A549 (cell line): ENCODE data around the gene SGSH.

Source experiments
- CEBPB ChIP-seq, 2 experiments: fragments of >200 bp in 1 of 2; sonication (Bioruptor Twin) in 1 of 2; formaldehyde crosslinking in 1 of 2; IDR thresholded peaks; 2 replicates each; pipeline ENCODE4 v1.6.1; 2012 to 2016
- ELK1 ChIP-seq: fragments of 150-350 bp; IDR thresholded peaks from 2 replicates; pipeline ENCODE4 v1.6.1; 2014; ENCODE audit warnings: low read depth, mild to moderate bottlenecking, low read length
- JUN ChIP-seq, 2 experiments: fragments of >200 bp; sonication (Bioruptor Twin); formaldehyde crosslinking; IDR thresholded peaks; 2 replicates in 1 of 2; 3 replicates in 1 of 2; pipeline ENCODE4 v1.6.1; 2016 to 2017
- MAZ ChIP-seq: fragments of 150-350 bp; IDR thresholded peaks from 2 replicates; pipeline ENCODE4 v1.6.1; 2014; ENCODE audit warnings: antibody characterized with exemption, low read depth, low read length, borderline replicate concordance
- MYC ChIP-seq: IDR thresholded peaks from 2 replicates; pipeline ENCODE4 v1.6.1; 2012; ENCODE audit warnings: mild to moderate bottlenecking, inconsistent platforms, low read length, improper control_type of control experiment, borderline replicate concordance
- PHF8 ChIP-seq: fragments of 200-600 bp; sonication (generic); IDR thresholded peaks from 2 replicates; pipeline ENCODE4 v1.6.1; 2016; ENCODE audit warnings: low read depth, mild to moderate bottlenecking, antibody characterized with exemption, moderate library complexity, borderline replicate concordance
- POLR2A ChIP-seq: IDR thresholded peaks from 2 replicates; pipeline ENCODE4 v1.6.1; 2012; ENCODE audit warnings: mild to moderate bottlenecking, low read length
- RCOR1 ChIP-seq: fragments of 150-350 bp; IDR thresholded peaks from 2 replicates; pipeline ENCODE4 v1.6.1; 2014; ENCODE audit warnings: antibody characterized with exemption, low read length, low read depth
- TP53 ChIP-seq: fragments of 250-450 bp; sonication (Bioruptor Pico); IDR thresholded peaks from 2 replicates; pipeline ENCODE4 v1.5.0; 2021; ENCODE audit warnings: mild to moderate bottlenecking, moderate library complexity
- ZC3H11A ChIP-seq: fragments of 450-650 bp; IDR thresholded peaks from 2 replicates; pipeline ENCODE4 v1.6.1; 2014; ENCODE audit warnings: antibody characterized with exemption, mild to moderate bottlenecking
- TF ChIP-seq, protein P1 (sequence below): fragments of >200 bp; sonication (Bioruptor Twin); formaldehyde crosslinking; IDR thresholded peaks from 3 replicates; pipeline ENCODE4 v1.5.1; 2016
- TF ChIP-seq, protein P2 (sequence below): fragments of 200-600 bp; sonication (generic); IDR thresholded peaks from 2 replicates; pipeline ENCODE4 v1.6.1; 2016; ENCODE audit warnings: antibody characterized with exemption, mild to moderate bottlenecking, moderate library complexity
- TF ChIP-seq, protein P3 (sequence below): IDR thresholded peaks from 2 replicates; pipeline ENCODE4 v1.6.1; 2012; ENCODE audit warnings: low read depth, borderline replicate concordance

GRCh38 chr17:80187515-80187941, 32.6 kb downstream of the SGSH start:
- TF ChIP-seq, protein P1, sequence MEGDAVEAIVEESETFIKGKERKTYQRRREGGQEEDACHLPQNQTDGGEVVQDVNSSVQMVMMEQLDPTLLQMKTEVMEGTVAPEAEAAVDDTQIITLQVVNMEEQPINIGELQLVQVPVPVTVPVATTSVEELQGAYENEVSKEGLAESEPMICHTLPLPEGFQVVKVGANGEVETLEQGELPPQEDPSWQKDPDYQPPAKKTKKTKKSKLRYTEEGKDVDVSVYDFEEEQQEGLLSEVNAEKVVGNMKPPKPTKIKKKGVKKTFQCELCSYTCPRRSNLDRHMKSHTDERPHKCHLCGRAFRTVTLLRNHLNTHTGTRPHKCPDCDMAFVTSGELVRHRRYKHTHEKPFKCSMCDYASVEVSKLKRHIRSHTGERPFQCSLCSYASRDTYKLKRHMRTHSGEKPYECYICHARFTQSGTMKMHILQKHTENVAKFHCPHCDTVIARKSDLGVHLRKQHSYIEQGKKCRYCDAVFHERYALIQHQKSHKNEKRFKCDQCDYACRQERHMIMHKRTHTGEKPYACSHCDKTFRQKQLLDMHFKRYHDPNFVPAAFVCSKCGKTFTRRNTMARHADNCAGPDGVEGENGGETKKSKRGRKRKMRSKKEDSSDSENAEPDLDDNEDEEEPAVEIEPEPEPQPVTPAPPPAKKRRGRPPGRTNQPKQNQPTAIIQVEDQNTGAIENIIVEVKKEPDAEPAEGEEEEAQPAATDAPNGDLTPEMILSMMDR: no peak
- no peak for TF ChIP-seq ELK1
- no peak for TF ChIP-seq POLR2A
- TF ChIP-seq RCOR1: no peak
- TF ChIP-seq PHF8: no peak
- TF ChIP-seq CEBPB (IDR thresholded peaks at IDR 0.05): no peak
- no peak for TF ChIP-seq JUN (IDR thresholded peaks at IDR 0.05)
- TF ChIP-seq MAZ: no peak
- TF ChIP-seq TP53: no peak
- TF ChIP-seq ZC3H11A: no peak
- TF ChIP-seq MYC: no peak
- TF ChIP-seq, protein P2, sequence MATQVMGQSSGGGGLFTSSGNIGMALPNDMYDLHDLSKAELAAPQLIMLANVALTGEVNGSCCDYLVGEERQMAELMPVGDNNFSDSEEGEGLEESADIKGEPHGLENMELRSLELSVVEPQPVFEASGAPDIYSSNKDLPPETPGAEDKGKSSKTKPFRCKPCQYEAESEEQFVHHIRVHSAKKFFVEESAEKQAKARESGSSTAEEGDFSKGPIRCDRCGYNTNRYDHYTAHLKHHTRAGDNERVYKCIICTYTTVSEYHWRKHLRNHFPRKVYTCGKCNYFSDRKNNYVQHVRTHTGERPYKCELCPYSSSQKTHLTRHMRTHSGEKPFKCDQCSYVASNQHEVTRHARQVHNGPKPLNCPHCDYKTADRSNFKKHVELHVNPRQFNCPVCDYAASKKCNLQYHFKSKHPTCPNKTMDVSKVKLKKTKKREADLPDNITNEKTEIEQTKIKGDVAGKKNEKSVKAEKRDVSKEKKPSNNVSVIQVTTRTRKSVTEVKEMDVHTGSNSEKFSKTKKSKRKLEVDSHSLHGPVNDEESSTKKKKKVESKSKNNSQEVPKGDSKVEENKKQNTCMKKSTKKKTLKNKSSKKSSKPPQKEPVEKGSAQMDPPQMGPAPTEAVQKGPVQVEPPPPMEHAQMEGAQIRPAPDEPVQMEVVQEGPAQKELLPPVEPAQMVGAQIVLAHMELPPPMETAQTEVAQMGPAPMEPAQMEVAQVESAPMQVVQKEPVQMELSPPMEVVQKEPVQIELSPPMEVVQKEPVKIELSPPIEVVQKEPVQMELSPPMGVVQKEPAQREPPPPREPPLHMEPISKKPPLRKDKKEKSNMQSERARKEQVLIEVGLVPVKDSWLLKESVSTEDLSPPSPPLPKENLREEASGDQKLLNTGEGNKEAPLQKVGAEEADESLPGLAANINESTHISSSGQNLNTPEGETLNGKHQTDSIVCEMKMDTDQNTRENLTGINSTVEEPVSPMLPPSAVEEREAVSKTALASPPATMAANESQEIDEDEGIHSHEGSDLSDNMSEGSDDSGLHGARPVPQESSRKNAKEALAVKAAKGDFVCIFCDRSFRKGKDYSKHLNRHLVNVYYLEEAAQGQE: no peak
- TF ChIP-seq, protein P3, sequence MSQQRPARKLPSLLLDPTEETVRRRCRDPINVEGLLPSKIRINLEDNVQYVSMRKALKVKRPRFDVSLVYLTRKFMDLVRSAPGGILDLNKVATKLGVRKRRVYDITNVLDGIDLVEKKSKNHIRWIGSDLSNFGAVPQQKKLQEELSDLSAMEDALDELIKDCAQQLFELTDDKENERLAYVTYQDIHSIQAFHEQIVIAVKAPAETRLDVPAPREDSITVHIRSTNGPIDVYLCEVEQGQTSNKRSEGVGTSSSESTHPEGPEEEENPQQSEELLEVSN: no peak
